Activated CD8-positive, alpha-beta memory T cell treated with anti-CD3 and anti-CD28 coated beads, Interleukin-2, amount 50 U/mL, for 24 hours (primary cell): ENCODE measurements around the gene MRPS15.
"Not testable (repeated sequence)": the region's sequence is repeated elsewhere in the genome, so short reads cannot be mapped to it uniquely, and the experiment has no call there.

Experiments used
- DNase-seq: peaks from one replicate; pipeline ENCODE4 v3.0.0-alpha.2; 2020; ENCODE audit errors: extremely low read depth

The MRPS15 gene

GRCh38 chr1:36484099-36484498, 19.9 kb upstream of the MRPS15 start:
- no peak for DNase-seq

- no peak for DNase-seq
Observed at GRCh38 chr1:36482724-36483388, 18.7 kb upstream of the MRPS15 start, which contains the start of gene CSF3R. TSS of gene CSF3R (minus strand) at chr1:36482913. CDS start at chr1:36479496, 3,417 bp downstream.

GRCh38 chr1:36481771-36482723, 17.9 kb upstream of the MRPS15 start:
- no peak for DNase-seq

- DNase-seq, result no peak
Observed at GRCh38 chr1:36481091-36481490, 16.9 kb upstream of the MRPS15 start.

DNA sequence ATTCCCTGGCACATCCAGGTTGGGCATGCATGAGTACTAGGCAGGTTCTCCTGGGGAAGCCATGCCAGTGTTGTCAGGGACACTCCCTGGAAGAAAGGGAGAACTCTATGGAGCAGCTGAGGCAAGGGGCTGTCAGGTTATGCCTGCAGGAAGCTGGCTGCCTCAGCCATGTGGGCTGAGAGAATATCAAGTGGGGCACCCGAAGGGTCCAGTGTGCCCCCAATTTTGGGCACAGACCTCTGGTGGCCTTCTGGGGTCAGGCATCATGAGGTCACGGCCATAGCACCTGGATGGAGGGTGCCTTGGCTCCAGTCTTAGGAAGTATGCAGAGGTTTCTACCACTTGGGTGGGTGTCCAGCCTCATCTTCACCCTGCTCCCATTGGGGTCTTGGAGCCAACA, 16.0 kb upstream of the MRPS15 start:
- DNase-seq, result no peak

DNA sequence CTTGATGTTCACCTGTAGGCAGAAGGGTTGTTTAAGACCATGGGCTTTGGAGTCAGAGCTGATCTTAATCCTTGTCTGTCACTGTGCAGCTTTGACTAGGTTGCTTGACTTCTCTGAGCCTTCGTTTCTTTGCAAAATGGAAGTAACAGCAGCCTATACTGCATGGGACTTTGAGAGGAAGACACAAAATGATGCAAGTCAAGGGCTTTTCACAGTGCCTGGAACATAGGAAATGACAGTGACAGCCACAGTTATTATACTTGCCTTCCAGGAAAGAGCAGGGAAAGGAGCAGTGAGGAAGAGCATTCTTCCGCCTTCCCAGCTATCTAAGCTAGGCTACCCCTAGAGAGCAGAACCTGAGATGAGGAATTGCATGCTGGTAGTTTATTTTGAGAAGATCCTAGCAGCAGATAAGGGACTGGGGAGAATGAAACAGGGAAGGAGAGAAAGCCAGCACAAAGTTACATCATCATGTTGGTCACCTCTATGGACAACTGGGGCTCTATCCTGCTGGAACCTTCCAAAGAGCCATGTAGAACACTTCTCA, 15.4 kb upstream of the MRPS15 start:
- no peak for DNase-seq

DNA sequence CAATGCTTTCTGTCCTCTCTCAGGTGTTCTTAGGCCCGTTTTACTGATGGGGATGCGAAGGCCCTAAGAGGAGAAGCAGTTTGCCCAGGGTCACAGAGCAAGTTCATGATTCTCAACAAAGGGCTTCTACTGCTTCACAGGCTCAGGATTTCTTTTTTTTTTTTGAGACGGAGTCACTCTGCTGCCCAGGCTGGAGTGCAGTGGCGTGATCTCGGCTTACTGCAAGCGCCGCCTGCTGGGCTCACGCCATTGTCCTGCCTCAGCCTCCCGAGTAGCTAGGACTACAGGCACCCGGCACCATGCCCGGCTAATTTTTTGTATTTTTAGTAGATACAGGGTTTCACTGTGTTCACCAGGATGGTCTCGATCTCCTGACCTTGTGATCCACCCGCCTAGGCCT, 13.4 kb upstream of the MRPS15 start:
- DNase-seq, result not testable (repeated sequence)

- no peak for DNase-seq
Observed at GRCh38 chr1:36476945-36477344, 12.8 kb upstream of the MRPS15 start.

GRCh38 chr1:36475910-36476604, 11.9 kb upstream of the MRPS15 start:
- no peak for DNase-seq

- DNase-seq, result no peak
Observed at GRCh38 chr1:36475341-36475740, 11.2 kb upstream of the MRPS15 start.

- no peak for DNase-seq
Observed at GRCh38 chr1:36472656-36473055, 8.5 kb upstream of the MRPS15 start.

GRCh38 chr1:36471830-36472641, 7.9 kb upstream of the MRPS15 start:
- DNase-seq, result no peak

GRCh38 chr1:36469163-36469562, 5.0 kb upstream of the MRPS15 start:
- no peak for DNase-seq

DNA sequence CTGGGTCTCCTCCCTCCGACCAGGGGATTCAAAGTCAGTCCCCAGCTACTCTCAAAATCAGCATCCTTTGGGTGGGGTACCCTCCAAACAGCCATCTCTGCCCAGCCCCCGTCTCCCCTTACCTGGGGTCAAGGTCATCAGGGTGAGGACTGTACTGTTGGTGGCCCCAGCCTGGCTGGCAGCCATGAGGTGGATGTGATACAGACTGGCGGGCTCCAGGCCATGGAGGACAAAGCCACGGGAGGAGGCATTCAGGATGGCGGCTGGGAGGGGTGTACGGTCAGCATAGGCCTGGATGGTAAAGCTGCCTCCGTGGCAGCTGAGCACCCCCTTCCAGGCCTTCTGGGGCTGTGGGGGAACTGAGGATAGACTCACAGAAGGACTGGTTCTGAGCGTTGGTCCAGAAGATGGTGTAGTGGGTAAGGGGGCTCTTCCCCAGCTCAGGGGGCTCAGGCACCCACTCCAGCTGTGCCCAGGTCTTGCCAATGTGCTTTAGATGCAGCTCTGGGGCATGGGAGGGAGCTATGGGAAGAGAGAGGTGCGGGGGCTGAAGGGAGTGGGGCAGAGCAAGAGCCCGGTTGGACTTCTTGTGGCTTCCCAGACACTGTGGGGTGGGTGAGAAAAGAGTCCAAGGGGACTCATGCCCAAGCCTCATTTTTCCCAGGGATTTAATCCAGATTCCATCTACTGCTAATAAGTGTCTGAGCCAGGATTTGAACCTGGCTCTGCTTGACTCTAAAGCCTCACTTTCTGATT, 3.7 kb upstream of the MRPS15 start:
- DNase-seq, result no peak

DNA sequence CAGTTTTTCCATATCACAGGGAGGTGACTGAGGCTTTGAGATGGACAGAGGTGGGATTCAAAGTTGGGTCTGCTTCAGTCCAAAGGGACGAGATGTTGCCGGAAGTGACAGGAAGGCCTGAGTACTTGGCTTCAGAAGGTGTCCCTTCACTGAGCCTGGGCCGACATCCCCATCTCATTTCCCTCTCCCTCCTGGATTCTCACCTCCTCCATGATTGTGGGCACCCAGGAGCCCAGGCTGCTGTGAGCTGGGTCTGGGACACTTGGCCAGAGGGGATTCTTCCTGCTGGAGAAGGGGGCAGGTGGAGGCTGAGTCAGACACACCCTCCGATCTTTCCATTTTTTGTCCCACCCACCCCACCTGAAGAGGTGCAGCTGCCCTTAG, 2.8 kb upstream of the MRPS15 start:
- no peak for DNase-seq

DNA sequence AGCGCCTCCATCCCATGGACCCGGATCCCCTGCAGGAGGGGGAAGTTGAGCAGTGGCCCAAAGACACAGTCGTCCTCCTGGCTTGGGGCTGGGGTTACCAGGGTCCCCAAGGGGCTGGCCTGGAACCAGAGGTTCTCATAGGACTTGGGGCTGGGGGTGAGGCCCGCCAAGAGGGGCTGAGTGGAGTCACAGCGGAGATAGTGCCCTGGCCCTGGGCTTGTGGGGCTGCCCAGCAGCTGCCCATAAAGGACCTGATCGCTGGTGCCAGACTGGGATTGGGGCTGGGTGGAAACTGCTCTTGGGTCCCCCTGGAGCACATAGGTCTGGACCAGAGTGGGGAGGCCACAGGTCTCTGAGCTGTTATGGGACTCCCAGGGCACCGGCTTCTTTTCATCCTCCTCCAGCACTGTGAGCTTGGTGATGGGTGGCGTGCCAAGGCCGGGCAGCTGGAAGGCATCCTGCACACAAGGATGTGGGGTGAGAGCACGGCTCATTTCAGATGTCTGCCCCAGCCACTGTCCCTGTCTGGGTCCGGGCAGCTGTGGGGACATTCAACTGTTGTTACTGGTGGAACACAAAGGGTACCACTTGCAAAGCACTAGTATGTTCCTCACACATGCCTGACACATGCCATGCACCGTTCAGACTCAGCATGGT, 2.3 kb upstream of the MRPS15 start:
- no peak for DNase-seq

DNA sequence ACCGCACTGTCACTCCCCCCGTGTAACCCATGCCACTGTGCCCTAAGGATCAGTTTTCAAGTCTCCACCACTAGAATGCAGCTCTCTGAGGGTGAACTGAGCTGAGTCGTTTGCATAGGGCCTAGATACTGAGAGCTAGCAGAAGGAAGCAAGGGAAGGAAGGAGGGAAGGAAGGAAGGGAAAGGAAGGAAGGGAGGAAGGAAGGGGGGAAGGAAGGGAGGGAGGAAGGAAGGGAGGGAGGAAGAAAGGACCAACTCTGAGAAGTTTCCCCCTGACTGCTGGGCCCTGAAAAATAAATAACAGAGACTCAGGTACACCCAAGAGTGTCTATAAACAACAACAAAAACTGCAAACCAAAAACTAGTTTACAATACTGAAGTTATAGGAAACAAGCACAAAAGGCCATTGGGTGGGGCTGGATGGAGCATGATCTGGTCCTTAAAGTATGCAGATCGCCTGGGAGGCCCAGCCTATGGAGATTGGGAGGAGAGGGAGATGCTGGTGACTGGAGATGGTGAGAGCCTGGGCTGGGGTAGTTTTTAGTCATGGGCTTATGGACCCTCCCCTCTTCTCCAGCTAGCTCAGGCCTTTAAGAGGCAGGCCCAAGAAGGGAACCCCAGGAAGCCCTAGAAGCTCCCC, 1.7 kb upstream of the MRPS15 start:
- no peak for DNase-seq

GRCh38 chr1:36464605-36465393, 615 bp upstream of the MRPS15 start:
- DNase-seq, result no peak

- no peak for DNase-seq
Observed at GRCh38 chr1:36463463-36463802, 751 bp downstream of the MRPS15 start.
